Fibroblast of lung (primary cell): ENCODE results near the gene STON2. TPM values are rescaled to one million over a fixed set of nuclear protein-coding genes. Genes with fewer than 3 reads are reported as not detected.

ENCODE experiments used
- DNase-seq, 2 donors: peaks; one replicate each; pipeline versions ENCODE4 v3.0.0 to v3.0.0-alpha.2; 2010; ENCODE audit warnings: low read depth in 2 of 2
- H2AFZ ChIP-seq: 2 replicates; pipeline ENCODE4 v1.5.1; 2012; ENCODE audit warnings: low read length, control low read depth, inconsistent platforms
- H3K27ac ChIP-seq: 2 replicates; pipeline ENCODE4 v1.5.1; 2011; ENCODE audit warnings: low read length, control low read depth; ENCODE audit not compliant: insufficient read depth
- H3K27me3 ChIP-seq: 2 replicates; pipeline ENCODE4 v1.5.1; 2011; ENCODE audit warnings: mild to moderate bottlenecking, low read length; ENCODE audit not compliant: control insufficient read depth, insufficient read depth
- H3K36me3 ChIP-seq: 2 replicates; pipeline ENCODE4 v1.5.1; 2011; ENCODE audit warnings: low read length; ENCODE audit not compliant: control insufficient read depth, insufficient read depth
- H3K4me1 ChIP-seq: 2 replicates; pipeline ENCODE4 v1.5.1; 2011; ENCODE audit warnings: low read length; ENCODE audit not compliant: control insufficient read depth, insufficient read depth; ENCODE audit errors: extremely low read depth
- H3K4me2 ChIP-seq: 2 replicates; pipeline ENCODE4 v1.5.1; 2011; ENCODE audit warnings: low read length, control low read depth; ENCODE audit not compliant: insufficient read depth; ENCODE audit errors: extremely low read depth
- H3K4me3 ChIP-seq, 4 experiments: fragments of 200-600 bp in 1 of 4; sonication (generic) in 1 of 4; replicated peaks in 1 of 4; 2 replicates each; pipeline ENCODE4 v1.5.1; 2011 to 2016; ENCODE audit warnings: low read length in 4 of 4, low read depth in 3 of 4, mild to moderate bottlenecking in 3 of 4, control low read depth in 2 of 4, inconsistent platforms in 1 of 4, mixed read lengths in 1 of 4; ENCODE audit not compliant: insufficient read depth in 1 of 4; ENCODE audit errors: control extremely low read depth in 1 of 4
- H3K79me2 ChIP-seq: 2 replicates; pipeline ENCODE4 v1.5.1; 2012; ENCODE audit warnings: mild to moderate bottlenecking, low read length, inconsistent platforms; ENCODE audit not compliant: control insufficient read depth, insufficient read depth
- H3K9ac ChIP-seq: 2 replicates; pipeline ENCODE4 v1.5.1; 2011; ENCODE audit warnings: mild to moderate bottlenecking, low read length, control low read depth; ENCODE audit not compliant: insufficient read depth
- H3K9me3 ChIP-seq: 2 replicates; pipeline ENCODE4 v1.5.1; 2012; ENCODE audit warnings: low read depth, low read length; ENCODE audit not compliant: control insufficient read depth, insufficient read depth
- H4K20me1 ChIP-seq: 2 replicates; pipeline ENCODE4 v1.5.1; 2011; ENCODE audit warnings: low read length; ENCODE audit not compliant: control insufficient read depth, insufficient read depth; ENCODE audit errors: extremely low read depth
- CTCF ChIP-seq, 2 donors: IDR thresholded peaks in 1 of 2; conservative IDR thresholded peaks in 1 of 2; 1 replicate in 1 of 2; 2 replicates in 1 of 2; pipeline ENCODE4 v1.5.1; 2011 to 2012; ENCODE audit warnings: low read length in 2 of 2, control low read depth in 1 of 2, inconsistent platforms in 1 of 2, low read depth in 1 of 2, mild to moderate bottlenecking in 1 of 2
- EZH2 ChIP-seq: IDR thresholded peaks from 2 replicates; pipeline ENCODE4 v1.5.1; 2012; ENCODE audit warnings: low read length, control low read depth, mild to moderate bottlenecking; ENCODE audit errors: missing control alignments
- polyA plus RNA-seq, 2 donors: library from polyadenylated mRNA; depleted of rRNA in 1 of 2; stranded (reverse) in 1 of 2; unstranded in 1 of 2; fragments of >200 nt; gene quantifications; 2 replicates each; pipeline ENCODE4 v1.2.1, GENCODE V29; 2011 to 2012; ENCODE audit warnings: missing spikeins in 1 of 2
- total RNA-seq: library from RNA; depleted of rRNA; stranded (reverse); fragments of >200 nt; gene quantifications from 2 replicates; pipeline ENCODE4 v1.2.1, GENCODE V29; 2014

STON2 gene
- total and polyA plus RNA-seq, 2 donors (not counting 1 experiment from before 2014, with no cell fraction given): 1.5 to 52.5 TPM

GRCh38 chr14:81261176-81261575, 138.9 kb downstream of the STON2 start:
- H2AFZ ChIP-seq: no peak overlapping the region
- H3K9ac ChIP-seq: no peak overlapping the region
- no peak overlapping the region for H3K27ac ChIP-seq
- H3K36me3 ChIP-seq: no peaks in the 10 kb centered on the region
- H3K27me3 ChIP-seq: no peaks in the 10 kb centered on the region
- H3K9me3 ChIP-seq: no peaks in the 10 kb centered on the region
- no peak for TF ChIP-seq CTCF (conservative IDR thresholded peaks at IDR 0.05 in 1 of 2, IDR thresholded peaks at IDR 0.05 in 1 of 2; ENCODE audit: low read depth in 1 of 2, low read length in 2 of 2)
- TF ChIP-seq EZH2: no peak
- H4K20me1 ChIP-seq: no peaks in the 10 kb centered on the region
- no peaks in the 10 kb centered on the region for H3K4me1 ChIP-seq
- H3K4me2 ChIP-seq: no peak overlapping the region
- H3K4me3 ChIP-seq: no peak overlapping the region
- peak in 1 of 2 donors; percentile 16 for DNase-seq
- no peaks in the 10 kb centered on the region for H3K79me2 ChIP-seq

- no peak overlapping the region for H3K9ac ChIP-seq
- H3K27me3 ChIP-seq: no peaks in the 10 kb centered on the region
- peak in 1 of 2 donors; percentile 27 for DNase-seq
- TF ChIP-seq CTCF (conservative IDR thresholded peaks at IDR 0.05 in 1 of 2, IDR thresholded peaks at IDR 0.05 in 1 of 2; ENCODE audit: low read depth in 1 of 2, low read length in 2 of 2) (no peak), EZH2 (no peak)
- no peak overlapping the region for H3K27ac ChIP-seq
- no peaks in the 10 kb centered on the region for H3K79me2 ChIP-seq
- H4K20me1 ChIP-seq: no peaks in the 10 kb centered on the region
- no peaks in the 10 kb centered on the region for H3K4me1 ChIP-seq
- no peak overlapping the region for H3K4me2 ChIP-seq
- no peak overlapping the region for H3K4me3 ChIP-seq
- no peak overlapping the region for H2AFZ ChIP-seq
- no peaks in the 10 kb centered on the region for H3K9me3 ChIP-seq
- no peaks in the 10 kb centered on the region for H3K36me3 ChIP-seq
Measured at GRCh38 chr14:81260732-81261131, 139.4 kb downstream of the STON2 start.

- Histone ChIP-seq H3K27me3 (no peaks in the 10 kb centered on the region), H3K4me3 (no peak overlapping the region), H3K79me2 (no peaks in the 10 kb centered on the region), H3K36me3 (no peaks in the 10 kb centered on the region), H3K9me3 (no peaks in the 10 kb centered on the region), H2AFZ (no peak overlapping the region), H3K4me1 (no peaks in the 10 kb centered on the region), H4K20me1 (no peaks in the 10 kb centered on the region), H3K27ac (no peak overlapping the region), H3K9ac (no peak overlapping the region), H3K4me2 (no peak overlapping the region)
- TF ChIP-seq CTCF (conservative IDR thresholded peaks at IDR 0.05 in 1 of 2, IDR thresholded peaks at IDR 0.05 in 1 of 2; ENCODE audit: low read depth in 1 of 2, low read length in 2 of 2) (no peak), EZH2 (no peak)
- DNase-seq: no peak
Measured at GRCh38 chr14:81256289-81256960, 143.7 kb downstream of the STON2 start.
